ENCODE data around the gene EFR3B. TPM values are rescaled to one million over a fixed set of nuclear protein-coding genes. Genes with fewer than 3 reads are reported as not detected.
"Not testable (repeated sequence)": the region's sequence is repeated elsewhere in the genome, so short reads cannot be mapped to it uniquely, and the experiment has no call there.

EFR3B gene
- total RNA-seq, 4 donors from 2014 or later = 0.40 to 1.2 (median 0.65) TPM

- Histone ChIP-seq H3K4me1 (no peaks in the 10 kb centered on the region), H3K4me3 (no peak overlapping the region), H3K27ac (no peak overlapping the region), H3K9me3 (no peaks in the 10 kb centered on the region), H3K27me3 (no peaks in the 10 kb centered on the region), H3K36me3 (no peaks in the 10 kb centered on the region)
- DNase-seq = no peak
- TF ChIP-seq CTCF (IDR thresholded peaks at IDR 0.05) (no peak), POLR2A (IDR thresholded peaks at IDR 0.05) (no peak)
Observed at GRCh38 chr2:25000503-25001324, 41.2 kb upstream of the EFR3B start.

- no peaks in the 10 kb centered on the region for H3K36me3 ChIP-seq
- no peak overlapping the region for H3K4me3 ChIP-seq
- no peaks in the 10 kb centered on the region for H3K27me3 ChIP-seq
- H3K9me3 ChIP-seq = no peaks in the 10 kb centered on the region
- no peak for DNase-seq
- no peak overlapping the region for H3K27ac ChIP-seq
- H3K4me1 ChIP-seq = no peaks in the 10 kb centered on the region
- TF ChIP-seq CTCF (IDR thresholded peaks at IDR 0.05) = no peak
- no peak for TF ChIP-seq POLR2A (IDR thresholded peaks at IDR 0.05)
Observed at GRCh38 chr2:25001325-25001637, 40.6 kb upstream of the EFR3B start.

DNA sequence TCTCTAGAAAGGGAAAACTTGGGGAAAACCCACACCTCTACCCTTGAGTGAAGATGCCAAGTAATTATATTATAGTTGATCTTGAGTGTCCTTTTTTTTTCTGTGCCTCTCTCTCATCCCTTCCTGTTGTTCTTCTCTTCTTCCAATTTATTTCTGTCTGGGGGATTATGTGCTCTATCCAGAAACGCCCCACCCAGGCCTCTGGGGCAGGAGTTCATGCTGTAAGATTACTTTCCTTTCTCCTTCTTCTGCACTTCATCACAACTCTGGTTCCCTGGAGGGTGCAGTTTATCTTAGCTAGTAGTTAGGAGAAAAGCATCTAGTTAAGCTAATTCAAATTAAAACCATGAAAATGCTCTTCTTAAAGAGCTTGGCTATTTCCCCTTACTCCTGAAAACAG, 39.8 kb upstream of the EFR3B start:
- Histone ChIP-seq H3K9me3 (no peaks in the 10 kb centered on the region), H3K4me1 (no peaks in the 10 kb centered on the region), H3K27me3 (no peaks in the 10 kb centered on the region), H3K36me3 (no peaks in the 10 kb centered on the region), H3K27ac (no peak overlapping the region), H3K4me3 (no peak overlapping the region)
- DNase-seq = no peak
- TF ChIP-seq CTCF (IDR thresholded peaks at IDR 0.05) (no peak), POLR2A (IDR thresholded peaks at IDR 0.05) (no peak)

- Histone ChIP-seq H3K36me3 (no peaks in the 10 kb centered on the region), H3K9me3 (no peaks in the 10 kb centered on the region), H3K27me3 (no peaks in the 10 kb centered on the region), H3K4me1 (no peaks in the 10 kb centered on the region), H3K27ac (no peak overlapping the region), H3K4me3 (no peak overlapping the region)
- no peak for DNase-seq
- no peak for TF ChIP-seq CTCF (IDR thresholded peaks at IDR 0.05)
- no peak for TF ChIP-seq POLR2A (IDR thresholded peaks at IDR 0.05)
Observed at GRCh38 chr2:25009954-25010353, 31.9 kb upstream of the EFR3B start.

DNA sequence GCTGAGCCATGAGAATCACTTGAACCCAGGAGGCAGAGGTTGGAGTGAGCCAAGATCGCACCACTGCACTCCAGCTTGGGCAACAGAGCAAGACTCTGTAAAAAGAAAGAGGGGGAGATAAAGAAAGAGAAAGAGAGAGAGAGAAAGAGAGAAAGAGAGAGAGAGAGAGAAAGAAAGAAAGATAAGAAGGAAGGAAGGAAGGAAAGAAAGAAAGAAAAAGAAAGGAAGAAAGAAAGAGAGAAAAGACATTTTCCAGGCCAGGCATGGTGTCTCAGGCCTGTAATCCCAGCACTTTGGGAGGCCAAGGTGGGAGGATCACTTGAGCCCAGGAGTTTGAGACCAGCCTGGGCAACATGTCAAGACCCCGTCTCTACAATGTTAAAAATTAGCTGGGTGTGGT, 30.5 kb upstream of the EFR3B start:
- H3K27me3 ChIP-seq, H3K4me3 ChIP-seq, DNase-seq, H3K9me3 ChIP-seq, H3K4me1 ChIP-seq, H3K27ac ChIP-seq, H3K36me3 ChIP-seq: not testable (repeated sequence)

GRCh38 chr2:25014631-25015030, 27.2 kb upstream of the EFR3B start:
- H3K4me3 ChIP-seq = no peak overlapping the region
- TF ChIP-seq POLR2A (IDR thresholded peaks at IDR 0.05) = no peak
- TF ChIP-seq CTCF (IDR thresholded peaks at IDR 0.05) = no peak
- H3K36me3 ChIP-seq = no peaks in the 10 kb centered on the region
- no peaks in the 10 kb centered on the region for H3K9me3 ChIP-seq
- H3K27me3 ChIP-seq = no peaks in the 10 kb centered on the region
- no peak for DNase-seq
- no peaks in the 10 kb centered on the region for H3K4me1 ChIP-seq
- no peak overlapping the region for H3K27ac ChIP-seq
